PC-3 (cell line): ENCODE results near the gene NLRC4.

Experiments
- EZH2 ChIP-seq: fragments of 300-600 bp; sonication (generic); IDR thresholded peaks from one replicate; pipeline ENCODE4 v1.6.1; 2017; ENCODE audit warnings: antibody characterized with exemption, mild to moderate bottlenecking, low read length; ENCODE audit not compliant: unreplicated experiment
- TF ChIP-seq, protein P1 (sequence below): fragments of 300-600 bp; sonication (generic); conservative IDR thresholded peaks from 2 replicates; pipeline ENCODE4 v1.5.1; 2017; ENCODE audit warnings: antibody characterized with exemption, low read depth, mild to moderate bottlenecking, low read length

DNA sequence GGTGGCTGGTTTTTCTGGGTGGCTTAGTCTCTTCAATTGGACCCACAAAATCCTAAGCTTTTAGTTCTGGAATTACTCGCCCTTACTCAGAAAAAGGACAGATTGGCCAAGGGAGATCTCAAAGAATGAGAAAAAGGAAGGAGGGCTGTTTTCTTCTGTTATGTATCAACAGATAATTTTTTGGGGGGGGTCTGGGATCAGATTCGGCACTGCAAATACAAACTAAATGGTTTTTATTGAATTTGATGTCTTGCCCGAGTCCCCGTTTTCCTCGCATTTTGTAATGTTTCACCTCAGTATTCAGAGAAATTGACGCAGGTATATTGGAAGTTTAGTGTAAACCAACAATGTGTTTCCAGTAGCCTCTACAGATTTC lies 13.8 kb upstream of the NLRC4 start:
- no peak for TF ChIP-seq EZH2
- TF ChIP-seq, protein P1, sequence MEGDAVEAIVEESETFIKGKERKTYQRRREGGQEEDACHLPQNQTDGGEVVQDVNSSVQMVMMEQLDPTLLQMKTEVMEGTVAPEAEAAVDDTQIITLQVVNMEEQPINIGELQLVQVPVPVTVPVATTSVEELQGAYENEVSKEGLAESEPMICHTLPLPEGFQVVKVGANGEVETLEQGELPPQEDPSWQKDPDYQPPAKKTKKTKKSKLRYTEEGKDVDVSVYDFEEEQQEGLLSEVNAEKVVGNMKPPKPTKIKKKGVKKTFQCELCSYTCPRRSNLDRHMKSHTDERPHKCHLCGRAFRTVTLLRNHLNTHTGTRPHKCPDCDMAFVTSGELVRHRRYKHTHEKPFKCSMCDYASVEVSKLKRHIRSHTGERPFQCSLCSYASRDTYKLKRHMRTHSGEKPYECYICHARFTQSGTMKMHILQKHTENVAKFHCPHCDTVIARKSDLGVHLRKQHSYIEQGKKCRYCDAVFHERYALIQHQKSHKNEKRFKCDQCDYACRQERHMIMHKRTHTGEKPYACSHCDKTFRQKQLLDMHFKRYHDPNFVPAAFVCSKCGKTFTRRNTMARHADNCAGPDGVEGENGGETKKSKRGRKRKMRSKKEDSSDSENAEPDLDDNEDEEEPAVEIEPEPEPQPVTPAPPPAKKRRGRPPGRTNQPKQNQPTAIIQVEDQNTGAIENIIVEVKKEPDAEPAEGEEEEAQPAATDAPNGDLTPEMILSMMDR, result no peak
